ENCODE measurements around the gene RASAL2. TPM values are rescaled to one million over a fixed set of nuclear protein-coding genes. Genes with fewer than 3 reads are reported as not detected.

Gene RASAL2
- total and polyA plus RNA-seq, 12 donors, result 2.4 to 31.5 (median 15.0) TPM

GRCh38 chr1:178418284-178418955 lies 324.5 kb downstream of the RASAL2 start:
- intact Hi-C loops (cut with DNase I), result no loop called here
- no peaks in the 10 kb centered on the region for H3K27me3 ChIP-seq
- no peaks in the 10 kb centered on the region for H3K9me3 ChIP-seq (replicated peaks in 1 of 3)
- no peak overlapping the region for H3K4me3 ChIP-seq
- TF ChIP-seq CTCF (IDR thresholded peaks at IDR 0.05) (no peak), POLR2A (IDR thresholded peaks at IDR 0.05) (no peak)
- DNase-seq, result no peak
- H3K27ac ChIP-seq, result no peak overlapping the region
- H3K36me3 ChIP-seq (replicated peaks in 1 of 2), result no peaks in the 10 kb centered on the region
- 88 to 91% (median 91%) methylated on average over 1 of the region's 1 CpG for WGBS, 4 donors
- no peaks in the 10 kb centered on the region for H3K4me1 ChIP-seq (replicated peaks in 1 of 2)

- intact Hi-C loops (cut with DNase I), result no loop called here
- Histone ChIP-seq H3K27me3 (no peaks in the 10 kb centered on the region), H3K27ac (no peak overlapping the region), H3K4me1 (replicated peaks in 1 of 2) (no peaks in the 10 kb centered on the region), H3K4me3 (no peak overlapping the region), H3K9me3 (replicated peaks in 1 of 3) (no peaks in the 10 kb centered on the region), H3K36me3 (replicated peaks in 1 of 2) (no peaks in the 10 kb centered on the region)
- no peak for DNase-seq
- 85 to 90% (median 85%) methylated on average over 1 of the region's 1 CpG for WGBS, 4 donors
- TF ChIP-seq POLR2A (IDR thresholded peaks at IDR 0.05), result no peak
- TF ChIP-seq CTCF (IDR thresholded peaks at IDR 0.05), result no peak
Observed at GRCh38 chr1:178434360-178434759, 340.5 kb downstream of the RASAL2 start.

GRCh38 chr1:178434899-178435435 lies 341.1 kb downstream of the RASAL2 start:
- TF ChIP-seq CTCF (IDR thresholded peaks at IDR 0.05), result no peak
- TF ChIP-seq POLR2A (IDR thresholded peaks at IDR 0.05), result no peak
- H3K36me3 ChIP-seq (replicated peaks in 1 of 2), result no peaks in the 10 kb centered on the region
- no peaks in the 10 kb centered on the region for H3K4me1 ChIP-seq (replicated peaks in 1 of 2)
- intact Hi-C loops (cut with DNase I), result no loop called here
- no peaks in the 10 kb centered on the region for H3K27me3 ChIP-seq
- no peak for DNase-seq
- no peak overlapping the region for H3K4me3 ChIP-seq
- no peaks in the 10 kb centered on the region for H3K9me3 ChIP-seq (replicated peaks in 1 of 3)
- H3K27ac ChIP-seq, result no peak overlapping the region

GRCh38 chr1:178436899-178437298 lies 343.0 kb downstream of the RASAL2 start:
- Histone ChIP-seq H3K27me3 (no peaks in the 10 kb centered on the region), H3K4me1 (replicated peaks in 1 of 2) (no peaks in the 10 kb centered on the region), H3K27ac (no peak overlapping the region), H3K36me3 (replicated peaks in 1 of 2) (no peaks in the 10 kb centered on the region), H3K4me3 (no peak overlapping the region), H3K9me3 (replicated peaks in 1 of 3) (no peaks in the 10 kb centered on the region)
- 81 to 93% (median 90%) methylated on average over 2 of the region's 2 CpGs for WGBS, 4 donors
- TF ChIP-seq CTCF (IDR thresholded peaks at IDR 0.05), result no peak
- TF ChIP-seq POLR2A (IDR thresholded peaks at IDR 0.05), result no peak
- no peak for DNase-seq
- intact Hi-C loops (cut with DNase I), result no loop called here

All from adrenal gland (tissue), 12 donors.